Testis (tissue), 2 donors: ENCODE results near the gene RAB11FIP3.

ENCODE experiments used
- POLR2A ChIP-seq: fragments of 450-650 bp; IDR thresholded peaks from one replicate; pipeline ENCODE4 v1.6.1; 2017; ENCODE audit warnings: antibody characterized with exemption, mild to moderate bottlenecking, moderate library complexity
- TF ChIP-seq, protein P1 (sequence below), 3 experiments: fragments of 450-650 bp in 2 of 3; fragments of 200-600 bp in 1 of 3; sonication (generic) in 1 of 3; IDR thresholded peaks; one replicate each; pipeline ENCODE4 v1.5.1; 2016 to 2019; ENCODE audit warnings: antibody characterized with exemption in 3 of 3, mild to moderate bottlenecking in 2 of 3, moderate library complexity in 1 of 3

DNA sequence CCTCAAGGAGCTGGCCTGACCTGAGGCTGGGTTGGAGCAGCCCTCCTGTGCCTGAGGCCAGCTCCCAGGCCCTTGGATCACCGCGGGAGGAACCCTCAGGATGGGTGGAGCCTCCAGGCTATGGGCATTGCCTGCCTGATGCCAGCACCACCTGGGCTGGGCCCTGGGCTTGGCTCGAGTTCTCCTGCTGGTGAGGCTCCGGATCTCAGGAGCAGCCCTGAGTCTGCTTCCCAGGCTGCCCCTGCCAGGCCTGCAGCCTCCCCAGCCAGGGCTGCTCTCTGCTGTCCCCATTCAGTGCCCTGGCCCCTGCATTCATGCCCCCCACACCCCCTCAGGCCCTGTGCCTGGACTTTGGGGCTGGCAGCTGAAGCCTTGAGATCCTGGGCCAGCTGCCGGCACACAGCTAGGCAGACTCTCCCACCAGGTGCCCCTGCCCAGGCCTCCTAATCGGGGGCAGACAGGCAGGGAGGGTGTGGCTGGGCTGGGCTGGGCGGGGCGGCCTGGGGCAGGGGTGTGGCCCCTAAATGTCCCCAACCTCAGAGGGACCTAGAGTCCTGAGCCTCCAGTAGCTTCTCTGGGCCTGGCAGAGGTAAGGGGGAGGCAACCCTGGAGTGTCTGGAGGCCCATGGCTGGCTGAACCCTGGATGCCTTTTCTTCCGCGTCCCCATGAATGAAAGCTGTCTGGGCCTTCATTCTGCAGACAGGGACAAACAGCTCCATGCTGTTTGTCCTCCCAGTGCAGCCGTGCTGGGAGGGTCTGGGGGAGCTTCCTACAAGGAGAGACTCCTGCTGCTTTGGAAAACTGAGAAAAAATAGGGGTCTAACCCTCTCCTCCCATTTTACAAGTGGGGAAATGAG lies 143.2 kb downstream of the RAB11FIP3 start:
- TF ChIP-seq, protein P1, sequence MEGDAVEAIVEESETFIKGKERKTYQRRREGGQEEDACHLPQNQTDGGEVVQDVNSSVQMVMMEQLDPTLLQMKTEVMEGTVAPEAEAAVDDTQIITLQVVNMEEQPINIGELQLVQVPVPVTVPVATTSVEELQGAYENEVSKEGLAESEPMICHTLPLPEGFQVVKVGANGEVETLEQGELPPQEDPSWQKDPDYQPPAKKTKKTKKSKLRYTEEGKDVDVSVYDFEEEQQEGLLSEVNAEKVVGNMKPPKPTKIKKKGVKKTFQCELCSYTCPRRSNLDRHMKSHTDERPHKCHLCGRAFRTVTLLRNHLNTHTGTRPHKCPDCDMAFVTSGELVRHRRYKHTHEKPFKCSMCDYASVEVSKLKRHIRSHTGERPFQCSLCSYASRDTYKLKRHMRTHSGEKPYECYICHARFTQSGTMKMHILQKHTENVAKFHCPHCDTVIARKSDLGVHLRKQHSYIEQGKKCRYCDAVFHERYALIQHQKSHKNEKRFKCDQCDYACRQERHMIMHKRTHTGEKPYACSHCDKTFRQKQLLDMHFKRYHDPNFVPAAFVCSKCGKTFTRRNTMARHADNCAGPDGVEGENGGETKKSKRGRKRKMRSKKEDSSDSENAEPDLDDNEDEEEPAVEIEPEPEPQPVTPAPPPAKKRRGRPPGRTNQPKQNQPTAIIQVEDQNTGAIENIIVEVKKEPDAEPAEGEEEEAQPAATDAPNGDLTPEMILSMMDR (IDR thresholded peaks at IDR 0.05), result no peak
- TF ChIP-seq POLR2A, result no peak
